Activated naive CD8-positive, alpha-beta T cell treated with anti-CD3 and anti-CD28 coated beads for 36 hours (primary cell): Measurements from ENCODE around the gene FXN. TPM values are rescaled to one million over a fixed set of nuclear protein-coding genes. Genes with fewer than 3 reads are reported as not detected.
A peak's percentile ranks its signal among the peaks of the same experiment; 100 is the strongest.

Experiments
- DNase-seq: peaks from one replicate; pipeline ENCODE4 v3.0.0; 2021
- H3K27ac Mint-ChIP-seq: one replicate; pipeline ENCODE4 v1.8.0; 2022; ENCODE audit warnings: mild to moderate bottlenecking, moderate library complexity, mixed read lengths
- H3K27me3 Mint-ChIP-seq: one replicate; pipeline ENCODE4 v1.8.0; 2022; ENCODE audit warnings: mild to moderate bottlenecking, mixed read lengths
- H3K36me3 Mint-ChIP-seq: one replicate; pipeline ENCODE4 v1.8.0; 2021; ENCODE audit warnings: mild to moderate bottlenecking, mixed read lengths
- H3K4me1 Mint-ChIP-seq: one replicate; pipeline ENCODE4 v1.8.0; 2021; ENCODE audit warnings: mixed read lengths
- H3K4me3 Mint-ChIP-seq: one replicate; pipeline ENCODE4 v1.8.0; 2022; ENCODE audit warnings: mild to moderate bottlenecking, moderate library complexity, mixed read lengths
- H3K9me3 Mint-ChIP-seq: one replicate; pipeline ENCODE4 v1.8.0; 2022; ENCODE audit warnings: mixed read lengths
- total RNA-seq, 2 experiments: library from RNA; stranded (reverse); gene quantifications; one replicate each; pipeline ENCODE4 v1.2.3, GENCODE V29; 2021

The FXN gene
- total RNA-seq, 2 experiments from 2014 or later, result 32.0 to 35.9 TPM

GRCh38 chr9:69014013-69014412 is 21.5 kb upstream of the FXN start, which contains the start of gene PRKACG:
TSS of gene PRKACG (minus strand) at chr9:69014113. CDS start at chr9:69014092, 21 bp downstream.
- H3K36me3 Mint-ChIP-seq, result no peaks in the 10 kb centered on the region
- no peak within 1 kb of the TSS for H3K4me3 Mint-ChIP-seq

DNA sequence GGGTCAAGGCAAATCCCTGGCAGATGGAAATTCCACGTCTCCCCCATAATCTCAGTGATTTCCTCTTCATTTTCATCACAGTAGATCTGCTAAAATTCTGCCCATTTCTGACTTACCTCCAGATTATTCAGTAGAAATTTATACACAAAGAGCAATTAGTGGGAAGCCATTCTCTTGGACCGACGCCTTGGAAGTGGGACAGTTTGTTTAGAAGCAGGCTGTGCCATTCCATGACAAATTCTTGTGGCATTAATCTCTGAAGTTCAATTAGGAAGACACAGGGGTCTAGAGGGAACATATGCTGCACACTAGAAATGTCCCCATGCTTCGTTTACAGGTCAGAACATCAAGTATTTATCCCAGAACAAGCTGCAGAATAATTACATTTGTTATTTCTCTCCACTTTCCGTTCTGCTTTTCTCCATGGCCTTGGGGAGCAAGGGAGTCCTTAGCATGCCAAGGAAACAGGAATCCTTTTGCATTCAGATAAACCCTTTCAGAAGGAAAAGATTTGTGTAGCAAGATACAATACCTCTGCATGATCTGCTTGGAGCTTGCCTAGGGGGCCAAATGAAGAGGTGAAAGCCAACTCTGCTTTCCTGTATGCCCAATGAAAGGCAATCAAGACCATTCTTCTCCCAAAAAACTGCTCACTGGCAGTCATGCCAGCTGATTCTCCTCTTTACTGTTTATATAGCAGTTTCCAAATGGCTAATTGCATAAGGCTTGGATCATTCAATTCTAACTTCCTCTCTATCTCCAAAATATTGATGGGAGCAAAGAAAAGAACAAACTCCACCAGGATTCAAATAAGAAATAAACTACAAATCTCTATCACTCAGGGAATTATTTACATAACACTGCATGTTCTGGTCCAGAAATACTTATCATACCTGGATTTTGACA is 19.1 kb upstream of the FXN start:
- Mint-ChIP-seq H3K27ac (no peak overlapping the region), H3K4me1 (peaks cover 21% of the 10 kb centered on the region), H3K36me3 (no peaks in the 10 kb centered on the region), H3K27me3 (peaks cover 26% of the 10 kb centered on the region), H3K9me3 (no peaks in the 10 kb centered on the region), H3K4me3 (no peak overlapping the region)
- DNase-seq, result no peak

More at GRCh38 chr9:69014013-69014412, 21.5 kb upstream of the FXN start, which contains the start of gene PRKACG:
- Mint-ChIP-seq H3K9me3 (no peaks in the 10 kb centered on the region), H3K4me1 (peaks cover 9% of the 10 kb centered on the region), H3K27me3 (peaks cover 30% of the 10 kb centered on the region), H3K27ac (no peak within 1 kb of the TSS)
- DNase-seq, result no peak

DNA sequence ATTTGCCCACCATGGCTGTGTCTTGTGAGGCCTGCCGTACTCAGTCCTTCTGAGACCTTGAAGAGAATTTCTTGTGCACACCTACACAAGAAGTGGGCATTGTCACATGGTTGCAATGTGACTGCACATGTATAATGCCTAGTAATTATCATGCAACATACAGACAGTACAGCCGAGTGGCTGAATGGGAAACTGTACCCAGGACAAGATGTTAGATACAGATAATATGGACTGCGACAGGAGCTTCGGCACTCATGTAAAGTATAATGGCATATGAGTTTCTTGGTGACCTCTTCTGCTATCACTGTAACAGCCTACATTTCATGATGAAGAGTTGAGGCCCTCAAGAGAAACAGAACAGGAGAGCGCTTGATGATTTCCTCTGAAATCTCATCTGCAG is 16.8 kb upstream of the FXN start:
- no peak for DNase-seq
- Mint-ChIP-seq H3K9me3 (no peaks in the 10 kb centered on the region), H3K4me3 (no peak overlapping the region), H3K4me1 (peaks cover 16% of the 10 kb centered on the region), H3K36me3 (no peaks in the 10 kb centered on the region), H3K27ac (no peak overlapping the region), H3K27me3 (peaks cover 5% of the 10 kb centered on the region)

- no peaks in the 10 kb centered on the region for H3K9me3 Mint-ChIP-seq
- H3K36me3 Mint-ChIP-seq, result no peaks in the 10 kb centered on the region
- peaks cover 16% of the 10 kb centered on the region for H3K4me1 Mint-ChIP-seq
- no peak overlapping the region for H3K4me3 Mint-ChIP-seq
- no peak overlapping the region for H3K27ac Mint-ChIP-seq
- no peak for DNase-seq
- H3K27me3 Mint-ChIP-seq, result no peaks in the 10 kb centered on the region
These were observed 15.7 kb upstream of the FXN start for GRCh38 chr9:69019808-69020207.

DNA sequence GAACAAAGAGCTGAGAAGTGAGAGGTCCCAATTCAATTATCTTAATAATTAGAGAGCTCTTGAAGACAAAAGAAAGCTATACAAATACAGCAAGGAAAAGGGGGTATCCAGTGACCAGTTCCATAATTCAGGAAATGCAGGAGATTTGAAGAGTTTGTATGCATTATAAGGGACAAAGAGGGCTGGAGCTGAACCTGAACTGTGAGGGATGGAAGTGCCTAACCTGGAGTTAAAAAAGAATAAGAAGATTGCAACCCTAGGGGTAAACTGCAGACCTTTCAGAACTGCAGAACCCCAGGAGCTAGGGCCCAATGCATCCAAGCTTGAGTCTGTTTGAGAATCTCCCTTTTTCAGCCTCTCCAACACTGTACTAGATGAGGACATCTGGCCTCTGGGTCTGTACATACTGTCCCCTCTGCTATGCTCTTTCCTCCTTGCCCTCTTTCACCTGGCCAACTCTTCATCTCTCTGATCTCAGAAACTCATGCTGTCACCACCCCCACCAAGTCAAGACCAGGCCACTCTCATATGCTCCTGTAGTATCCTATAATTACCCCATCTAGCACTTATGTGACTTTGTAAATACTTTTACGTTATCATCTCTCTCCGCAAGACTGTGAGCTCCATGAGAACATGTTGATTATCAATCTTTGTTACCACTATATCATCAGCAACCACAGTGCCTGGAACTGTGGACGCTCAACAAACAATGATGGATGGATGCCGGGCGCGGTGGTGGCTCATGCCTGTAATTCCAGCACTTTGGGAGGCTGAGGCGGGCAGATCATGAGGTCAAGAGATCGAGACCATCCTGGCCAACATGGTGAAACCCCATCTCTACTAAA is 15.0 kb upstream of the FXN start:
- DNase-seq, result no peak
- Mint-ChIP-seq H3K9me3 (no peaks in the 10 kb centered on the region), H3K27me3 (no peaks in the 10 kb centered on the region), H3K36me3 (no peaks in the 10 kb centered on the region), H3K4me3 (no peak overlapping the region), H3K4me1 (peaks cover 16% of the 10 kb centered on the region), H3K27ac (no peak overlapping the region)

GRCh38 chr9:69023650-69024049 is 11.9 kb upstream of the FXN start:
- H3K9me3 Mint-ChIP-seq, result no peaks in the 10 kb centered on the region
- H3K36me3 Mint-ChIP-seq, result no peaks in the 10 kb centered on the region
- DNase-seq, result no peak
- H3K4me1 Mint-ChIP-seq, result peaks cover 28% of the 10 kb centered on the region
- H3K27ac Mint-ChIP-seq, result no peak overlapping the region
- H3K27me3 Mint-ChIP-seq, result no peaks in the 10 kb centered on the region
- H3K4me3 Mint-ChIP-seq, result no peak overlapping the region

- Mint-ChIP-seq H3K9me3 (peaks cover 5% of the 10 kb centered on the region), H3K27me3 (no peaks in the 10 kb centered on the region), H3K27ac (no peak overlapping the region), H3K36me3 (peaks cover 7% of the 10 kb centered on the region), H3K4me3 (no peak overlapping the region), H3K4me1 (peaks cover 34% of the 10 kb centered on the region)
- DNase-seq, result peak; percentile 17
These were observed 8.0 kb upstream of the FXN start for GRCh38 chr9:69027355-69028097.

DNA sequence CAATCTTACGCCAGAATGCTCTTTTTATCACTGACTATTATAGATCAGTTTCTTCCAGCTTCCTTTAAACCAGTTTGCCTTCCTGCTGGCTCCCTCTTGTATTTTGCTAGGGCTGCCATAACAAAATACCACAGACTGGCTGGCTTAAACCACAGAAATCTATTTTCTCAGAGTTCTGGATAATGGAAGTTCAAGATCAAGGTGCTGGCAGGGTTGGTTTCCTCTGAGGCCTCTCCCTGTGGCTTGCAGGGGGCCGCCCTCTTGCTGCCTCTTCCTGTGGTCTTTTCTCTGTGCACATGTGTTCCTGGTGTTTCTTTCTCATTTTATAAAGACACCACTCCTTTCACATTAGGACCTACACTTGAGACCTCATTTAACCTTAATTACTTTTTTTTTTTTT is 6.8 kb upstream of the FXN start:
- H3K27me3 Mint-ChIP-seq, result no peaks in the 10 kb centered on the region
- DNase-seq, result peak; percentile 48
- no peak overlapping the region for H3K4me3 Mint-ChIP-seq
- peak overlapping the region; percentile 43 for H3K27ac Mint-ChIP-seq
- peaks cover 7% of the 10 kb centered on the region for H3K36me3 Mint-ChIP-seq
- H3K9me3 Mint-ChIP-seq, result peaks cover 5% of the 10 kb centered on the region
- peaks cover 32% of the 10 kb centered on the region for H3K4me1 Mint-ChIP-seq

- Mint-ChIP-seq H3K4me1 (peaks cover 32% of the 10 kb centered on the region), H3K4me3 (no peak overlapping the region), H3K9me3 (peaks cover 5% of the 10 kb centered on the region), H3K27ac (no peak overlapping the region), H3K27me3 (no peaks in the 10 kb centered on the region), H3K36me3 (peaks cover 7% of the 10 kb centered on the region)
- DNase-seq, result no peak
These were observed 6.0 kb upstream of the FXN start for GRCh38 chr9:69029535-69029934.

DNA sequence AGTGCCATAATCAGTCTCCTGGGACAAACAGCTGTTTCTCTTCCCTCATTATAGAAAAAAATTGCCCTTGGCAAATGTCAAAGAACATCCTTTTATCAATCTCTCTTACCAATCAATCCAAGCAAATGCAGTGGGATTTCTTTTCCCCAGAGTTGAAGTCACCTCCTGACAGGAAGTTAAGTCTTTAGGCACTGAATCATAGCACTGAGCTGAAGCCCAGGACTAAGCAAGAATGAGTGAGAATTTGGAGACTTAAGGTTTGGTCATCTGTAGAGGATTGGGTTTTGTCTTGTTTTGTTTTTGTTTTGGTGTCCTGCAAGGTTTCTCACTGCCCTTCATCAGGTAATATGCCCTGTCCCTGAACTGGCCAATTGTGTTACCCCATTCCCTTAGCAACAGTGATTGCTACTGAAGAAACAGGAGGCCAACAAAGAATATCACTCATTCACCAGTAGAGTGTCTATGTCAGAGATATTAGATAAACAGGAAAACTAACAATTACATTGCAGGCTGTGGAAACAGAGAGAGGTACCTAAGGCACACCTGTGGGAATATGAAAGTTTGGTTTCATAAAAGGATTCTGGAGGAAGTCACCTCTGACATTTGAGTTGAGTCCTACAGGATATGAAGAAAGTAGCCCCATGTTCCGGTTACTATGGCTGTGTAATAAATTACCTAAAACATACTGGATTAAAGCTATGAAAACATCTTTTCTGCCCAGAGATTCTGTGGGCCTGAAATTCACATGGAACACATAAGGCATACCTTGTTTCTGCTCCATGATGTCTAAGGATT is 4.5 kb upstream of the FXN start:
- Mint-ChIP-seq H3K27ac (no peak overlapping the region), H3K4me1 (peaks cover 32% of the 10 kb centered on the region), H3K27me3 (no peaks in the 10 kb centered on the region)

DNA sequence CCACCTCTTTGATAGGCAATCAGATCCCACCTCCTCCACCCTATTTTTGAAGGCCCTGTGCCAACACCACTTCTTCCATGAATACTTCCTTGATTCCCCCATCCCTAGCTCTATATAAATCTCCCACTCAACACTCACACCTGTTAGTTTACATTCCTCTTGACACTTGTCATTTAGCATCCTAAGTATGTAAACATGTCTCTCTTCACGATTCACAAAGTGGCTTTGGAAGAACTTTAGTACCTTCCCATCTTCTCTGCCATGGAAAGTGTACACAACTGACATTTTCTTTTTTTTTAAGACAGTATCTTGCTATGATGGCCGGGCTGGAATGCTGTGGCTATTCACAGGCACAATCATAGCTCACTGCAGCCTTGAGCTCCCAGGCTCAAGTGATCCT is 1.5 kb upstream of the FXN start:
- Mint-ChIP-seq H3K27ac (no peak overlapping the region), H3K9me3 (peaks cover 5% of the 10 kb centered on the region), H3K4me1 (peaks cover 23% of the 10 kb centered on the region), H3K4me3 (no peak overlapping the region), H3K27me3 (no peaks in the 10 kb centered on the region), H3K36me3 (peaks cover 14% of the 10 kb centered on the region)
- no peak for DNase-seq

More for the DNA sequence above, 4.5 kb upstream of the FXN start:
- DNase-seq, result no peak
- Mint-ChIP-seq H3K4me3 (no peak overlapping the region), H3K9me3 (peaks cover 5% of the 10 kb centered on the region), H3K36me3 (peaks cover 7% of the 10 kb centered on the region)

DNA sequence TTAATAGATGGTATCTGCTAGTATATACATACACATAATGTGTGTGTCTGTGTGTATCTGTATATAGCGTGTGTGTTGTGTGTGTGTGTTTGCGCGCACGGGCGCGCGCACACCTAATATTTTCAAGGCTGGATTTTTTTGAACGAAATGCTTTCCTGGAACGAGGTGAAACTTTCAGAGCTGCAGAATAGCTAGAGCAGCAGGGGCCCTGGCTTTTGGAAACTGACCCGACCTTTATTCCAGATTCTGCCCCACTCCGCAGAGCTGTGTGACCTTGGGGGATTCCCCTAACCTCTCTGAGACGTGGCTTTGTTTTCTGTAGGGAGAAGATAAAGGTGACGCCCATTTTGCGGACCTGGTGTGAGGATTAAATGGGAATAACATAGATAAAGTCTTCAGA is 757 bp downstream of the FXN start:
- Mint-ChIP-seq H3K4me3 (peak overlapping the region; percentile 96), H3K4me1 (peaks cover 7% of the 10 kb centered on the region), H3K27me3 (no peaks in the 10 kb centered on the region), H3K9me3 (no peaks in the 10 kb centered on the region), H3K36me3 (peaks cover 21% of the 10 kb centered on the region), H3K27ac (peak overlapping the region; percentile 91)
- peak; percentile 21 for DNase-seq

GRCh38 chr9:69036799-69037198 is 1.2 kb downstream of the FXN start:
- Mint-ChIP-seq H3K4me3 (peak overlapping the region; percentile 96), H3K27ac (peak overlapping the region; percentile 91), H3K9me3 (no peaks in the 10 kb centered on the region), H3K4me1 (peaks cover 7% of the 10 kb centered on the region), H3K27me3 (no peaks in the 10 kb centered on the region), H3K36me3 (peaks cover 21% of the 10 kb centered on the region)
- no peak for DNase-seq

- Mint-ChIP-seq H3K27ac (no peak overlapping the region), H3K27me3 (no peaks in the 10 kb centered on the region), H3K36me3 (peaks cover 26% of the 10 kb centered on the region), H3K9me3 (no peaks in the 10 kb centered on the region), H3K4me1 (peaks cover 25% of the 10 kb centered on the region), H3K4me3 (no peak overlapping the region)
- no peak for DNase-seq
These were observed 5.1 kb downstream of the FXN start for GRCh38 chr9:69040646-69041045.
